ENCODE results near the gene SUDS3.
"Not testable (repeated sequence)": the region's sequence is repeated elsewhere in the genome, so short reads cannot be mapped to it uniquely, and the experiment has no call there.

SUDS3 gene

DNA sequence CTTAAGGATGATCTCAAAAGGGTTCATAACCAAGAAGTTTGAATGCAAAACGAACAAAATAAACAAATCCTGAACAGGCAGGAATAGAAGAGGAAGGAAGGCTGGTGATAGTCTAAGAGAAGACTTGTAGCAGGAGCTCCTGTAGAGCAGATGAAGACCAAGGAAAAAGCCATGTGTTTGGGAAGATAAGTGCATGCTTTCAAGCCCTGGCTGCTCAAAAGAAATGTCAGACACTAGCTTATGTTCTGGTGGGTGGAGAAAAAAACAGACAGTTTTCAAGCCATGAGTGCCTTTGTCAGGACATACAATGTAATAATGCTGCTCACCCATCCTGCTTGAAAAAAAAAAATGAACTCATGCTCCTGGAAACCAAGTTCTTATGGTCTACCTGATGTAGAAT is 31.0 kb upstream of the SUDS3 start:
- TF ChIP-seq, protein P1, sequence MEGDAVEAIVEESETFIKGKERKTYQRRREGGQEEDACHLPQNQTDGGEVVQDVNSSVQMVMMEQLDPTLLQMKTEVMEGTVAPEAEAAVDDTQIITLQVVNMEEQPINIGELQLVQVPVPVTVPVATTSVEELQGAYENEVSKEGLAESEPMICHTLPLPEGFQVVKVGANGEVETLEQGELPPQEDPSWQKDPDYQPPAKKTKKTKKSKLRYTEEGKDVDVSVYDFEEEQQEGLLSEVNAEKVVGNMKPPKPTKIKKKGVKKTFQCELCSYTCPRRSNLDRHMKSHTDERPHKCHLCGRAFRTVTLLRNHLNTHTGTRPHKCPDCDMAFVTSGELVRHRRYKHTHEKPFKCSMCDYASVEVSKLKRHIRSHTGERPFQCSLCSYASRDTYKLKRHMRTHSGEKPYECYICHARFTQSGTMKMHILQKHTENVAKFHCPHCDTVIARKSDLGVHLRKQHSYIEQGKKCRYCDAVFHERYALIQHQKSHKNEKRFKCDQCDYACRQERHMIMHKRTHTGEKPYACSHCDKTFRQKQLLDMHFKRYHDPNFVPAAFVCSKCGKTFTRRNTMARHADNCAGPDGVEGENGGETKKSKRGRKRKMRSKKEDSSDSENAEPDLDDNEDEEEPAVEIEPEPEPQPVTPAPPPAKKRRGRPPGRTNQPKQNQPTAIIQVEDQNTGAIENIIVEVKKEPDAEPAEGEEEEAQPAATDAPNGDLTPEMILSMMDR (IDR thresholded peaks at IDR 0.05; ENCODE audit: control insufficient read depth, insufficient read depth, low read depth, low read length, missing control alignments), result no peak
- no peak for DNase-seq (ENCODE audit: low read depth)

DNA sequence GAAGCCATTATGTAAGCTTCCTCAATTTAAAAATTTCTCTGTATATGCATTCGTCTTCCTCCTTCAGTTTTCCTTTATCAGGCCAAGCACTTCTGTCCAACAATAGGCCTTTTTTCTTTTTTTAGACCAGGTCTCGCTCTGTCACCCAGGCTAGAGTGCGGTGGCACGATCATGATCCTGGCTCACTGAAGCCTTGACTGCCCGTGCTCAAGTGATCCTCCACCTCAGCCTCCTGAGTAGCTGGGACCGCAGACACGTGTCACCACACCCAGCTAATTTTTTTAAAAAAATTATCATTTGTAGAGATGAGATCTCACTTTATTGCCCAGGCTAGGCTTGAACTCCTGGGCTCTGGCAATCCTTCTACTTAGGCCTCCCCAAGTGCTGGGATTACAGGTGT is 29.5 kb upstream of the SUDS3 start:
- no peak overlapping the region for H3K4me3 ChIP-seq (ENCODE audit: control insufficient read depth, low read depth, low read length)
- TF ChIP-seq, protein P1 (IDR thresholded peaks at IDR 0.05; ENCODE audit: control insufficient read depth, insufficient read depth, low read depth, low read length, missing control alignments), result no peak
- no peak for DNase-seq (ENCODE audit: low read depth)

More for the DNA sequence above, 31.0 kb upstream of the SUDS3 start:
- no peak overlapping the region for H3K4me3 ChIP-seq (ENCODE audit: control insufficient read depth, low read depth, low read length)

DNA sequence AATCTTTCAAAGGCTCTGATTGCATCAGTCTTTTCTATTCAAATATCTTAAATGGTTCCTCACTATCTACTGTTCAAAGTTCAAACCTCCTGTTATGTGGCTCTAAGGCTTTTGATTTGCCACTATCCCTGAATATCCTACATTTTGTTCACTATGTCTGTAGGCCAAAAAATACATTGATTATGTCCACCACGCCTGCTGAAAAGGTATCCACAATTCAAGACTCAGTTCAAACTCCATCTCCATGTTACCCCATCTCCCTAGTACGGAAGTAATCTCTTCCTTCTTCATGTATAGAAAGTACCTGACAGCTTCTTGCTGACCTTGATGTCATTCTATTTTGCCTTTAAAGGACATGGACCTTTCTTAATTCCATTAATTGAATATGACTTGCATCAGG is 28.4 kb upstream of the SUDS3 start:
- TF ChIP-seq, protein P1 (IDR thresholded peaks at IDR 0.05; ENCODE audit: control insufficient read depth, insufficient read depth, low read depth, low read length, missing control alignments), result no peak
- H3K4me3 ChIP-seq (ENCODE audit: control insufficient read depth, low read depth, low read length), result no peak overlapping the region
- no peak for DNase-seq (ENCODE audit: low read depth)

DNA sequence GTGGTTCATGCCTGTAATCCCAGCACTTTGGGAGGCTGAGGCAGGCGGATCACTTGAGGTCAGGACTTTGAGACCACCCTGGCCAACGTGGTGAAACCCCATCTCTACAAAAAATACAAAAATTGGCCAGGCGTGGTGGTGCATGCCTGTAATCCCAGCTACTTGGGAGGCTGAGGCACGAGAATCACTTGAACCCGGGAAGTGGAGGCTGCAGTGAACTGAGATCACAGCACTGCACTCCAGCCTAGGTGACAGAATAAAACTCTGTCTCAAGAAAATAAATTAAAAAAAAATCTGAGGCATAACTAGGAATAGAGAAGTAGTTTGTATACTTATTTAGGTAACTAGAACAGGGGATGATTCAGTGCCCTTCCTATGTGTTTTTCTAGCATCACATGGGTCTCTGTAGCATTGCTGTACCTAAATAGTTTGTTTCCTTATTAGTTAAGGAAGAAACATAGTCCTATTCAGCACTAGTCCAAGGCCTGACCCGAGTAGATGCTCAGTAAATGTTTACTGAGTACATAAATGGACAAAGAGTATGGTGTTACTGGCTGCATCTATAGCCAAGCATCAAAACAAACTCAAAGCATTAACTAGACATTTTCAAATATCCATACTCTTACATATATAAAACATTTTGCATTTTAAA is 25.3 kb upstream of the SUDS3 start:
- H3K4me3 ChIP-seq (ENCODE audit: control insufficient read depth, low read depth, low read length), result no peak overlapping the region
- TF ChIP-seq, protein P1 (IDR thresholded peaks at IDR 0.05; ENCODE audit: control insufficient read depth, insufficient read depth, low read depth, low read length, missing control alignments), result no peak
- no peak for DNase-seq (ENCODE audit: low read depth)

DNA sequence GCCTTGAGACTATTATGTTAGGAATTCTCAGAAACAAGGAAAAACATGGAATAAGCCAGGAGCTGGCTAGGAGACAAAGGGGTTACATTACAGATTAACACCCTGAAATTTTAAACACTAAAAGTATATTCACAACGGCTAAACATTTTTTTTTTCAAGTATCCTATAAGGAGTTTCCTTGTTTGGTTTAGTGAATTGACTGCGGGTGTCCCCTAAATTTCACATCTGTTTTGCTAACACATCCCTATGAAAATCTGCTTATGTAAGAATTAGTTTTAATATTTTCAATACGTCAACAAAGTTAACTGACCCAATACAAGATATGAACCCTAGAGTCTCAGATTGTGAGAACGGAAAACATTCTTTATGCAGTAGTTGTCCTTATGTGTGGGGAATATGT is 22.6 kb upstream of the SUDS3 start:
- DNase-seq (ENCODE audit: low read depth), result no peak
- TF ChIP-seq, protein P1 (IDR thresholded peaks at IDR 0.05; ENCODE audit: control insufficient read depth, insufficient read depth, low read depth, low read length, missing control alignments), result no peak
- H3K4me3 ChIP-seq (ENCODE audit: control insufficient read depth, low read depth, low read length), result no peak overlapping the region

- DNase-seq (ENCODE audit: low read depth); H3K4me3 ChIP-seq (ENCODE audit: control insufficient read depth, low read depth, low read length): not testable (repeated sequence)
Observed at GRCh38 chr12:118354503-118354902, 21.9 kb upstream of the SUDS3 start.

GRCh38 chr12:118354903-118355302 is 21.5 kb upstream of the SUDS3 start:
- DNase-seq (ENCODE audit: low read depth), result no peak
- TF ChIP-seq, protein P1 (IDR thresholded peaks at IDR 0.05; ENCODE audit: control insufficient read depth, insufficient read depth, low read depth, low read length, missing control alignments), result no peak
- H3K4me3 ChIP-seq (ENCODE audit: control insufficient read depth, low read depth, low read length), result no peak overlapping the region

Data from AG09309 (cell line).